Loucy (cell line): ENCODE results near the gene SMG6.
A peak's percentile ranks its signal among the peaks of the same experiment; 100 is the strongest.

ENCODE experiments used
- H2AFZ ChIP-seq: fragments of 200-600 bp; sonication (generic); 2 replicates; pipeline ENCODE4 v1.6.0; 2016; ENCODE audit warnings: antibody characterized with exemption, mild to moderate bottlenecking, low read length, moderate library complexity
- H3F3A ChIP-seq: fragments of 200-600 bp; 2 replicates; pipeline ENCODE4 v1.6.0; 2016; ENCODE audit warnings: antibody characterized with exemption, low read depth, mild to moderate bottlenecking
- H3K27me3 ChIP-seq: fragments of 200-600 bp; sonication (generic); 2 replicates; pipeline ENCODE4 v1.6.1; 2014; ENCODE audit warnings: low read length, mild to moderate bottlenecking; ENCODE audit not compliant: insufficient read depth, poor library complexity, severe bottlenecking
- H3K36me3 ChIP-seq: fragments of 200-600 bp; sonication (generic); 2 replicates; pipeline ENCODE4 v1.6.1; 2016; ENCODE audit warnings: low read length; ENCODE audit not compliant: insufficient read depth
- H3K4me1 ChIP-seq: fragments of 200-600 bp; sonication (generic); 2 replicates; pipeline ENCODE4 v1.5.1; 2014; ENCODE audit warnings: low read length, mild to moderate bottlenecking; ENCODE audit not compliant: insufficient read depth, poor library complexity, severe bottlenecking
- H3K4me2 ChIP-seq: fragments of 200-600 bp; sonication (generic); 2 replicates; pipeline ENCODE4 v1.6.0; 2014; ENCODE audit warnings: antibody characterized with exemption, low read length, low read depth, mild to moderate bottlenecking; ENCODE audit not compliant: poor library complexity, severe bottlenecking
- H3K4me3 ChIP-seq: fragments of 200-600 bp; sonication (generic); 2 replicates; pipeline ENCODE4 v1.5.1; 2014; ENCODE audit warnings: low read length, mild to moderate bottlenecking, mixed read lengths; ENCODE audit not compliant: poor library complexity, severe bottlenecking
- H3K79me2 ChIP-seq: fragments of 200-600 bp; sonication (generic); 2 replicates; pipeline ENCODE4 v1.6.1; 2014; ENCODE audit warnings: low read length; ENCODE audit not compliant: insufficient read depth
- H3K9ac ChIP-seq: fragments of 200-600 bp; sonication (generic); 2 replicates; pipeline ENCODE4 v1.6.0; 2014; ENCODE audit warnings: mild to moderate bottlenecking, low read depth, low read length, moderate library complexity; ENCODE audit not compliant: poor library complexity, severe bottlenecking
- H3K9me2 ChIP-seq: fragments of 200-600 bp; sonication (generic); replicated peaks from 2 replicates; pipeline ENCODE4 v1.6.1; 2016; ENCODE audit warnings: low read depth, low read length, mixed read lengths
- H3K9me3 ChIP-seq: fragments of 200-600 bp; sonication (generic); 2 replicates; pipeline ENCODE4 v1.6.1; 2014; ENCODE audit warnings: mild to moderate bottlenecking, antibody characterized with exemption, low read length, low read depth; ENCODE audit not compliant: insufficient read depth
- H4K20me1 ChIP-seq: fragments of 200-600 bp; sonication (generic); 2 replicates; pipeline ENCODE4 v1.6.0; 2014; ENCODE audit warnings: antibody characterized with exemption, low read length, mild to moderate bottlenecking; ENCODE audit not compliant: insufficient read depth, poor library complexity, severe bottlenecking
- EZH2phosphoT487 ChIP-seq: fragments of 200-600 bp; IDR thresholded peaks from 2 replicates; pipeline ENCODE4 v1.6.1; 2018; ENCODE audit warnings: antibody characterized with exemption, mild to moderate bottlenecking, moderate library complexity, borderline replicate concordance
- TF ChIP-seq, protein P1 (sequence below): fragments of 200-600 bp; sonication (generic); conservative IDR thresholded peaks from 2 replicates; pipeline ENCODE4 v1.5.1; 2014; ENCODE audit warnings: mild to moderate bottlenecking, antibody characterized with exemption, low read length

The SMG6 gene

DNA sequence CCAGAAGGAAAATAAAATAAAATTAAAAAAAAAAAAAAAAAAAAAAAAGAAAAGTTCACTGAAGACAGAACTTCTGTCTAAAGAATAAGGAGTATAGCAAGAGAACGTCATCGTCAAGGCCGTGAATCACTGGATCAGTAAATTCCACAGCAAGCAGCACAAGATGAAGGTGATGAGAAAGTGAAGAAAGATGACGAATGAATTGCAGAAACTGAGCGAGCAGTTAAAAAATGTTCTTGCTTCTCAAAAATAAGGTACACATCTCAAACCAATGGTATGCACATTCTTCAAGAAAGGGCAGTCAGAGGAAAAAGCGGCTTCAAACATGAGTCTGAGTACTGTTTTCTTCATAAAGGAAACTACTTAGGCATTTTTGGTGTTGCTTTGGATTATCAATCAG is 104.7 kb downstream of the SMG6 start:
- Histone ChIP-seq H2AFZ (no peak overlapping the region), H3K79me2 (peaks cover 81% of the 10 kb centered on the region; the same call in 1 of the 2 replicates), H3K4me3 (no peak overlapping the region), H3K36me3 (peaks cover 39% of the 10 kb centered on the region; the same call in 1 of the 2 replicates), H3K9ac (no peak overlapping the region), H3F3A (no peaks in the 10 kb centered on the region), H3K9me3 (no peaks in the 10 kb centered on the region), H3K4me1 (peaks cover 39% of the 10 kb centered on the region), H3K27me3 (no peaks in the 10 kb centered on the region), H3K4me2 (no peak overlapping the region), H4K20me1 (no peaks in the 10 kb centered on the region), H3K9me2 (no peaks in the 10 kb centered on the region)
- no peak for TF ChIP-seq EZH2phosphoT487
- TF ChIP-seq, protein P1, sequence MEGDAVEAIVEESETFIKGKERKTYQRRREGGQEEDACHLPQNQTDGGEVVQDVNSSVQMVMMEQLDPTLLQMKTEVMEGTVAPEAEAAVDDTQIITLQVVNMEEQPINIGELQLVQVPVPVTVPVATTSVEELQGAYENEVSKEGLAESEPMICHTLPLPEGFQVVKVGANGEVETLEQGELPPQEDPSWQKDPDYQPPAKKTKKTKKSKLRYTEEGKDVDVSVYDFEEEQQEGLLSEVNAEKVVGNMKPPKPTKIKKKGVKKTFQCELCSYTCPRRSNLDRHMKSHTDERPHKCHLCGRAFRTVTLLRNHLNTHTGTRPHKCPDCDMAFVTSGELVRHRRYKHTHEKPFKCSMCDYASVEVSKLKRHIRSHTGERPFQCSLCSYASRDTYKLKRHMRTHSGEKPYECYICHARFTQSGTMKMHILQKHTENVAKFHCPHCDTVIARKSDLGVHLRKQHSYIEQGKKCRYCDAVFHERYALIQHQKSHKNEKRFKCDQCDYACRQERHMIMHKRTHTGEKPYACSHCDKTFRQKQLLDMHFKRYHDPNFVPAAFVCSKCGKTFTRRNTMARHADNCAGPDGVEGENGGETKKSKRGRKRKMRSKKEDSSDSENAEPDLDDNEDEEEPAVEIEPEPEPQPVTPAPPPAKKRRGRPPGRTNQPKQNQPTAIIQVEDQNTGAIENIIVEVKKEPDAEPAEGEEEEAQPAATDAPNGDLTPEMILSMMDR, result no peak

DNA sequence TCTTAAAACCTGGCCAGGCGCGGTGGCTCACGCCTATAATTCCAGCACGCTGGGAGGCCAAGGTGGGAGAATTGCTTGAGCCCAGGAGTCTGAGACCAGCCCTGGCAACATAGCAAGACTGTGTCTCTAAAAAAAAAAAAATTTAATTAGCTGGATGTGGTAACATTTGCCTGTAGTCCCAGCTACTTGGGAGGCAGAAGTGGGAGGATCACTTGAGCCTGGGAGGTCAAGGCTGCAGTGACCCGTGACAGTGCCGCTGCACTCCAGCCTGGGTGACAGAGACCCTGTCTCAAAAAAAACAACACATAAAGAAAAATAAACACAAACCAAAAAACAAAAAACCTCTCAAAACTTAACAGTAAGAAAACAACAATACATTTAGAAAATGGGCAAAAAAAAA is 106.3 kb downstream of the SMG6 start:
- Histone ChIP-seq H3K9me3 (no peaks in the 10 kb centered on the region), H3K4me3 (no peak overlapping the region), H3K79me2 (peaks cover 73% of the 10 kb centered on the region; the same call in 1 of the 2 replicates), H3K9me2 (no peaks in the 10 kb centered on the region), H4K20me1 (no peaks in the 10 kb centered on the region), H2AFZ (no peak overlapping the region), H3F3A (peaks cover 13% of the 10 kb centered on the region), H3K36me3 (peaks cover 33% of the 10 kb centered on the region; the same call in 1 of the 2 replicates), H3K27me3 (no peaks in the 10 kb centered on the region), H3K9ac (no peak overlapping the region), H3K4me1 (peaks cover 53% of the 10 kb centered on the region), H3K4me2 (peak overlapping the region; percentile 16)
- TF ChIP-seq, protein P1, result no peak
- TF ChIP-seq EZH2phosphoT487, result no peak

DNA sequence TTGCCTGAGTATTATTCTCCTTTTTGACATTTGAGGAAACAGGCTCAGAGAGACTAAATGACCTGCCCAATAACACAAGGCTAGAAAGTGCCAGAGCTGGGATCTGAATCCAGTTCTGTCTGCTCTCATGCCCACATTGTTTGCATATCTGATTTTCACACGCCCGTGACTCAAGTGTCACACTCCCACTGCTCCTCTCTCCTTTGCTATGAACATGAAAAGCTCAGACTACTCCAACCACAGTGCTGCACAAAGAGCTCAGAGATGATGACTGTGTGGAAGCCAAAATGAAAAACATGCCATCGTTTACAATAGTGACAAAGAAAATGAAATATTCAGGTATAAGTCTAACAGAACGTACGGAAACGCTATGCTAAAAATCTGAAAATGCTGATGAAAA is 107.9 kb downstream of the SMG6 start:
- Histone ChIP-seq H3K36me3 (peaks cover 34% of the 10 kb centered on the region; the same call in 1 of the 2 replicates), H3K79me2 (peaks cover 68% of the 10 kb centered on the region; the same call in 1 of the 2 replicates), H3K9ac (no peak overlapping the region), H3K9me2 (no peaks in the 10 kb centered on the region), H3K27me3 (no peaks in the 10 kb centered on the region), H3K4me2 (no peak overlapping the region), H3K4me3 (no peak overlapping the region), H3F3A (peaks cover 20% of the 10 kb centered on the region), H2AFZ (no peak overlapping the region), H3K9me3 (no peaks in the 10 kb centered on the region), H3K4me1 (peaks cover 68% of the 10 kb centered on the region), H4K20me1 (no peaks in the 10 kb centered on the region)
- TF ChIP-seq EZH2phosphoT487, result no peak
- TF ChIP-seq, protein P1, result no peak
